ENCODE results near the gene MORN5.

MORN5 gene

DNA sequence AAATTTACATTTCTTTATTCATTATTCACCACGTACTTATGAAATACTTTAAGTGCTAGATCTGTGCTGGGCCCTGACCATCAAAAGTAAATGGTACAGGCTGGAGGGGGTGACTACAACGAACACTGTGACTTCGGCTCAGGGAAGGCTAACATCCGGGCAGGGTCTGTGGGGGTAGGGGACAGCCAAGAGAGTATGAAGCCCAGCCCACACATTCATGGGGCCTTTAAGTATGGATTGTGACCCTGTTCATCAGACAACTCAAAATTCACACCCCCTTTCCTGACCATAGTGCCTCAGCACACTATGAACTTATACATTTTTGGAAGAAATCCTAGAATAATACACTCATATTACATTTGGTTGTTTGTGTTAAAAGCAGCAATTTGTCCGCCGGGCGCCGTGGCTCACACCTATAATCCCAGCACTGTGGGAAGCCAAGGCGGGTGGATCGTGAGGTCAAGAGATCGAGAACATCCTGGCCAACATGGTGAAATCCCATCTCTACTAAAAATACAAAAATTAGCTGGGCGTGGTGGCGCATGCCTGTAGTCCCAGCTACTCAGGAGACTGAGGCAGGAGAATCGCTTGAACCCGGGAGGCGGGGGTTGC, 33.3 kb downstream of the MORN5 start:
- no peak for DNase-seq

DNA sequence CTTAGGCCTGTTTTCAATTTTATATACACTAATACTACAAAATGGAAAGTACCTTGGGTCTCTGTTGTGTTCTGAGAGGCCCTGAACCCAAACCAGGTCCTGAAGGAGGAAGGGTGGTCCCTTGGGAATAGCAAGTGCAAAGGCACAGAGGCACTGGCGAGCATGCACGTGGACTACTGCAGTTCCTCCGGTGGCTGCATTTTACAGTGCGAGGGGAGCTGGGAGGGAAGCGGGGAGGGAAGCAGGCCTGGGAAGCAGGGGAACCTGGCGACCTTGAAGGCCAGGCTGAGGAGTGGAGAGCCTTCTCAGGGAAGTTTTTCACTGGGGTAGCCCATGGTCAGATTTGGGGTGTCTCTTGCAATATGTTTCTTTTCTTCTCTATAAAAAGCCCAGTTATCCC, 33.9 kb downstream of the MORN5 start:
- no peak for DNase-seq

DNA sequence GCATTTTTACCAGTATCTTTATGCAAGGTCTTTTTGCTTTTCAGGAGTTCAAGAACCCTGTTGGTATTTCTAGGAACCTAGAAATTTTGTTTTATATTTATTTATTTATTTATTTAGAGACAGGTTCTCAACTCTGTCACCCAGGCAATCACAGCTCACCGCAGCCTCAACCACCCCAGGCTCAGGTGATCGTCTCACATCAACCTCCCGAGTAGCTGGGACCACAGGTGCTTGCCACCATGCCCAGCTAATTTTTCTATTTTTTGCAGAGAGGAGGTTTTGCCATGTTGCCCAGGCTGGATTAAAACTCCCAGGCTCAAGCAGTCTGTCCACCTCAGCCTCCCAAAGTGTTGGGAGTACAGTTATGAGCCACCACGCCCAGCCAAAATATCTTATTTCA, 36.2 kb downstream of the MORN5 start:
- DNase-seq = no peak

DNA sequence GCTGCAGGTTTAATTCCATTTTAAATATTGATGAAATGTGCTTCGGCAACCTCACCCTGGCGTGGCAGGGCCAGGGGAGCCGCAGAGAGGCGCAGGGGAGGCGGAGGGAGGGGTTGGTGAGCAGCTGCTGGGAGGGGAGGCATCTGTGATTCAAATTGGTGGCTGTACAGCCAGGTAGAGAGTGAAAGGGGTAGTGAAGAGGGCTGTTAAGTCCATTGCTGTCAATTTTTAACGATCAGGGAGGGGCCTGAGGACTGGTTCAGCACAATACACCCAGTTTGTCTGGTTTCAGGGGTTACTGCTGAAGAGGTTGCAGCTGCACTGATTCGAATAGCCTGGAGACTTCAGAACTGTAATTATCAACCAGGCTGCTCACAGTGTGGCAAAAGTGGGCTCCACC, 37.7 kb downstream of the MORN5 start:
- DNase-seq = no peak

DNA sequence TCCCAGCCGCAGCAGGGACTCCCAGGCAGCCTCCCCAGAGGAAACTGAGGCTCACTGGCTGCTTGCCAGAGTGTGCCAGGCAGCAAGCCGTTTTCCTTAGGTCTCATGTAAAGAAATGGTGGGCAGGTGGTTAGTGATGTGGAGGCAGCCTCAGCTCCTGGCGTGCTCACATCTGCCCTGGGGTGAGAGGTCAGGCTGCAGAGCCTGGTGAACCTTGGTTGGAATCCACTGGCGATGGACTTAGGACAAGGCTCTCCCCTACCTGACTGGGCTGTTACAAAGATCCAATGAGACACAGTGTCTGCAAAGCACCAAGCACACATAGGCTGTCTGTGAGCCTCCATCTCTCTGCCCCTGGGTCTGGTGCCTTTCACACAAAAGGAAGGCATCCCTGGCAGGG, 38.2 kb downstream of the MORN5 start:
- DNase-seq = no peak

DNA sequence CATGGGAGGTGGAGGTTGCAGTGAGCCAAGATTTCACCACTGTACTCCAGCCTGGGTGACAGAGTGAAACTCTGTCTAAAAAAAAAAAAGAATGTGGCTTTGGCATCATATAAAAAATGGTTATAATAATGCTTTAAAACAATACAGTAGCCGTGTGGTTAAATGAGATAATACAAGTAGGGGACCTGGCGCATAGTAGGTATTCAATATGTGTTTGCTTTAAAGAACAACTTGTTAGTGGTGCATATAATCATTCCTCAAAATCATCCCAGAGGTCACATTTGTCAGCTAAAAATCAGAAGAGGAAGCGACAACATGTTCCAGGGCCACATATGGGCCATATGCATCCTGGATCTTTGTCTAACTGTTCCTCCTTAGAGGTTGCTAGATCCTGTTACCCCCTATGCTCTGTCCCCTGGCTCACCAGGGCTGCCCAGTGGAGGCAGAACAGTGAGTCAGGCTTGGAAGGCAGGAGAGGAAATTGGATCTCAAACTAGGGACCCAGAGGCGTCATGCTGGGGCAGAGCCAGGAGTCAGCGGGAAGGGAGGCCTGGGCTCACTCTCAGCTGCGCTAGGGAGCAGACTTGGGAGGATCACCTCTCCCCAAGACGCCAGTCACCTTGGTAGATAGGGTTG, 41.4 kb downstream of the MORN5 start:
- DNase-seq = no peak

DNA sequence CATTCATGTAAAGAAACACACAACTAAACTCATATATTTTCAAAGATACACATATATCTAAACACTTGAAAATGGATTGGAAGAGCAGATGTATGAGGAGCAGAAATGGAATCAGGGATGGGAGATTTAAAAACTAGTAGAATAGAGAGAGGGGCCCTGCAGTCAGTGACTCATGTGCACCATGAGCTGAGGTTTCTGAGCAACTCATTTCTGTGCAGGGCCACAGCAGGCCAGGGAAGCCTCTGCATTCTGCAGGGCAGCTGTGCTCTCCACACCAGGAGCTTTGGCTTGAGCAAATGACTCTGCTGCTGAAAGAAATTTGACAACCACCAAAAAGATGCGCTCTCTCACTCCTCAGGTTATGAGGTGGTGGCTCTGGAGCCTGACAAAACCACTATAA, 41.9 kb downstream of the MORN5 start:
- no peak for DNase-seq

DNA sequence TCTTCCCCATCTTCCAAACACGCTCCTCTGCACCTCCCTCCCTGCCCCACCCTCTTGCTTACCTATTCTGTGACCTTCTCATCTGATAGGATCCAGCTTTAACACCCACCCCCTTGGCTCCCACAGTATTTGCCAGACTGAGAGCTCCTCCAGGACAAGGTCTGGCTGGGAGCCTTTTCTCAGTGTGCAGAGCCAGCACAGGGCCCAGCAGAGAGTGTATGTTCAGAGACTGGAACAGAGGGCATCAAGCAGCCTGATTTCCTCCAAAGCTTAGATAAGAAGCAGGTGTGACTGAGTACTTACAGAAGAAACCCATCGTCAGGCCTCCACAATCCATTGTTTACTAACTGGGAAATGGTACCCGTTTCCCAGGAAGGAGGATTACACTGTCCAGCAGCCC, 42.4 kb downstream of the MORN5 start:
- DNase-seq = no peak

DNA sequence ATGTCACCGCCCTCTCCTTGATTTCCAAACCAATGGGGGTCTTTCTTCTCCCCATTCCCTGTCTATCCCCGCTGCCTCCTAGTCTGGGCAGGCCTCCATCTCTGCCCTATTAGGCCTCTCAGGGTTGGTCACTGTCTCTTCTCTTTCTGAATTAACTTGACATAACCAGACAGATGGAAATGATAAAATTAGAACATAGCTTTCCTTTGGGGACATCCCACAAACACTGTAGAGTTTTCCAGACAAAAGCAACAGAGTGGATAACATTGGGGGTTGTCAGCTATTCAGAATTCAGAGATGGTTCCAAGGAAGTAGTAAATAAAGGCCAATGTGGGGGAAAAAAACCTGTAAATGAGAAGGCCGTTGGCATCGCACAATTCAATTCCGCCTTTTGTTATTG, 44.3 kb downstream of the MORN5 start:
- DNase-seq = no peak

DNA sequence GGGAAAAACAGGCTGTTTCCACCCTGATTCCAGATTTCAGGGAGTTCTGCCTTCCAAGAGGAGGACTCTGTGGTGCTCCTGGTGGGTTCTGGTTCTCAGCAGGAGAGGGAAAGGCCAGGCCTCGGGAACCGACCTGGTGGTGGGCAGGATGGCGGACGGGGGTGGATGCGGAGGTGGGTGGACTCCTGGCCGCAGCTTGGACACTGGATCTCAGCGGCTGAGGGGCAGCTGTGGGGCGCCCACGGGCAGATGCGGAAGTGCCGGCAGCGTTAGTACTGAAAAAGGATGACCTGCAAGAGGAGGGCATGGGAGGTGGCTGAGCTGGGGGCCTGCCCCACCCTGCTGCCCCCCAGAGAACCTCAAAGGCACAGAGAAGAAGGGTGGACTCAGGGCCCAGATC, 44.8 kb downstream of the MORN5 start:
- no peak for DNase-seq

DNA sequence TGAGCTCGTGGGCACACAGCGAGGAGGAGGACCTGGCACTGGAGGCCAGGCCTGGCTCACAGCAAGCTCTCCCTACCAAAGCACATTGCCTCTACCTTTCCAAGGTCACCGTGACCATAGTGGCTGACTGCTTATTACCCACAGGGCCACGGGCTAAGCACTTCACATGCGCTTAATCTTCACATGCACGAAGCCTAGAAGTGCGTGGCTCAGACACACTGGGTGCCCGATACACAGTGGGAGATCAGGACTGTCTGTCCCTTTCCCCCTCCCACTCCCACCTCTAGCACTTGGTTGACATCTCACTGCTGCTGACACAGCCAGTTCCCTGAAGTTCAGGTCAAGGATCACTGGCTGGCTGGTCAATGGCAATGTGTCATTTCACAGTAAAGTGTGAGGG, 45.5 kb downstream of the MORN5 start:
- DNase-seq = no peak

DNA sequence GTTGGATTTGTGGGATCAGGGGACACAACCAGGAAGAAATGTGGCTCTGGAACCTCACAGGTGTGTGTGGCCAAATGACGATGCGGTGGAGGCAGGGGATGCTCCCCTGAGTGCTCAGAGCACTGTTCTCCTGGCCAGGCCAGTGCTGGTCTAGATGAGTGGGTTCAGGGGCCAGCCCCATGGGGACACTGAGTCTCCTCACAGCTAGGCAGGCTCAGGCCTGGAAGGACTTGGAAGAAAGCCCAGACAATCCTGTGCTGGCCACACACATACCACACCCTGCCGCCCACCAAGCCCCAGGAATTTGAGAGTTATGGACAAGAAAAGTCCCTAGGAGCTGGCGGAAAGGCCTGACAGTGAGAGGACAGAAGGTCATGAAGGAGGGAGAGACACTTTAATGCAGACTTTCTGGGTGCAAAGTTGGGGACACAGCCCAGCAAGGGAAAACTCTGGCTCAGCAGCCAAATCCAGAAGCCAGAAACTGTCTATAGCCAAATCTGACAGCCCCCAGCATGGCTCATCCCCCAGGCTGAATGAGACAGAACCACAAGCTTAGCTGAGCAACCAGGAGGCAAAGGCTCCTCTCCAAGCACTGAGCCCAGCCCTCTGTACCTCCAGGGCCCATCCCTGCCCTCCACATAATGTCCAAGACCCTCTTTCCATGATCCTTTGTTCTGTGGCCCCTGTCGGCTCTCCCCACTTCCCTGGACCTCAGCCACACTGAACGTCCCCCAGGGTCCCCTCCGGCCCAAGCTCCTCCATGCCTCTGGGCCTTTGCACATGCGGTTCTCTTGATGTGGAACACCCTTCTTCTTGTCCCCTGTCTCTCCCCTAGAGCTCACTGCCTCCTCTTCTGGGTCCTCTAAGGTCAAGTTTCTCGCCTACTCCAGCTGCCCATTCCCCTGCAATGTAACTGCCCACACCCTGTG, 46.7 kb downstream of the MORN5 start:
- no peak for DNase-seq

DNA sequence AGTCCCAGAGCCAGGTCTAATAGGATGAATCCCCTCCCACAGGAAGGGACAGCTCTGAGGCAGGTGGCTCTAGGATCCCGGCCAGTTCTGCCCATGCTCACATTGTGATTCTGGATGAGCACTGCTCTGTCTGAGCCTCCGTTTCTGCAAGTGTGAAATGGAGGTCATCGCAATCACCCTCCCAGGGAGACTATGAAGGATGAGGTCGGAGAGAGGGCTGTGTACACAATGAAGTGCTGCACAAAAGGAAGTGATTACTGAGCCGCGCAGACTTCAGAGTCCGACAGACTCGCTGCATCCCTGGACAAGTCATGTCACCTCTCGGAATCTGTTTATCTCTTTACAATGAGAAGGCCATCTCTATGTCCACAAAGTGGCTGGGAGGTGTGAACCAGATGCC, 47.4 kb downstream of the MORN5 start:
- no peak for DNase-seq

DNA sequence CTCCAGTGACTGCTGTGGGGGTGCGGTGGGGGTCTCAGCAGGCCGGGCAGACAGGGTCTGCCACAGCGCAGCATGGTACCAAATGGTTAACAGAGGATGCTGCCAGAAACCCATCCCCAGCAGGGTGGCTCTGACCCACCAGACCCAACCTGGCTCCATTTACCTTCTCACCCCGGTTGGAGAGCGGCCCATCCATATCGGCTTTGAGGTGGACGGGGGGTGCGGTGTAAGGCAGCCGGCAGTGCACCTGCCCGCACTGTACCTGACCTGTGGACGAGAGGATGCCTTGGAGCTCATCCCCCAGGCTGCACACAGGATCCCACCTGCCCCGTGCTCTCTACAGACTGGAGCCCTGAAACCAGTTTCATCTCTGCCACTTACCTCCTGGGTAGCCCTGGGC, 49.7 kb downstream of the MORN5 start:
- DNase-seq = no peak

DNA sequence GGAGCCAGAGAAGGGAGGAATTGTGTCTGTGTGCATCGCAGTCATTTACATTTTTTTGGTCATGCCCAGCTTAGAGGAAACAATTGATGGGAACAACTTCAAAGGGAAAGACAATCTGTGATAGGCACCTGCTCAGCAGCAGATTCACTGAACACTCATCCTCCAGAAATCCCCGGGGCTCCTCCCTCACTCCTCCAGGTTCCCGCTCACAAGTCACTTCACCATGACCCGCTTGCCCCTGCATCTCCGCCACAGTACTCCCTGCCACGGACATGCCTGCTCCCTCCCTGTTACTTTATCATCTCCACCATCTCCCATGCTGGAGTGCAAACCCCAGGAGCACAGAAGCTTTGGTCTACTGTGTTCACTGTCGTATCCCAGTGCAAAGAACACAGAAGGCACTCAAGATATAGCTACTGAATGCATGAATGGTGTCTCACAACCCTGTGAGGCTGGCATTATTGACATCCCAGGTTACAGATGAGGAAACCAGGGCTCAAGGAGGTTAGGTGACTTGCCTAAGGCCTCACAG, 52.8 kb downstream of the MORN5 start:
- DNase-seq = no peak

DNA sequence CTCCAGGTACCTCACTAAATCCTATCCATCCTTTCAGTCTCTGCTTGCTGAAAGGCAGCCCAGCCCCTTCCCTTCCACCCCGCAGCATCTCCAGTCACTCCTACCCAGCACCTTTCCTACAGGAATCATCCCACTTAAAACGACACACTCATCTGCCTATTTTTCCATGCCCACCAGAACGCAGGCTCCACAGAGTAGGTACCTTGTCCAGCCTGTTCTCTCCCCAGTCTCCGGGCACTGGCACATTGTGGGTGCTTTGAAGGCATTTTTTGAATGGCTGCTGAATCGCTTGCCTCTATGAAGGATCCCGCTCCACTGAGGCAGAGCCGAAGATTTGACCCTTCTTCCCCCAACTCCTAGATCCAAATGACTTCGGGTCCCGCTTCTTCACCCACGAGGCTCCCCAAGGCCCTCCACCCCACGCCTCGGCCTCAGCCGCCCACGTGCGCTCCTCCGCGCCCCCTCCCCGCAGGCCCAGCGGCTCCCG, 53.4 kb downstream of the MORN5 start:
- no peak for DNase-seq

DNA sequence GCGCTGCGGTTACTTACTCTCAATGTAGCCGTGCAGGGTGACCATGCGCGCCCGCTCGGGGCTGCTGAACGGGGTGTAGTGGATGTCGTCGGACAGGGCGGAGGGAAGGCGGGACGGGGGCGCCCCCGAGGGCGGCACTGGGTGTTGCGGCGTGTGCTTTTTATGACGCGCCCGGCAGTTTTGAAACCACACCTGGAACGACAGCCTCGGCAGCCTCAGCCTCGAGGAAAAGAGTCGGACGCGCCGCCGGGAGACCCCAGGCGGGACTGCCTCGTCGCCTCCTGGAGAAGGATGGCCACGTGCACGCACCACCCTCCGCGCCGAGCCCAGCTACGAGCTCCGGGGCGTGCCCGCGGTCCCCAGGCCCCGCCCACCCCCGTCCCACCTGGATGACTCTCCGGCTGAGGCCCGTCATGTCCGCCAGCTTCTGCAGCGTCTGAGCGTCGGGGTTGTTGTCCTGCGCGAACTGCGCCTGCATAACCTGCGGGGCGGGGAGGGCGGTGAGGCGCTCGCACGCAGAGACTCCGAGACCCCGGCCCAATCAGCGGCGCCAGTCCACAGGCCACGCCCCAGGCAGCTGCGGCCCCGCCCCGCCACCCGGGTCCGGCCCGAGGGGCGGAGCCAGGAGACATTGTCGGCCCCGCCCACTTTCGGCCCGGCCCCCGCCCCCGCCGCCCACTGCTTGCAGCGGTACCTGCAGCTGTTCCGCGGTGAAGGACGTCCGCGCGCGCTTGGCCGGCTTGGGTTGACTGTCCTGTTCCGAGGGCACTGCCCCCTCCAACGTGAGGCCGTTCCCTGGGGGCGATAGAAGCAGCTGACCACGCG, 54.1 kb downstream of the MORN5 start:
- DNase-seq = peak; percentile 44

DNA sequence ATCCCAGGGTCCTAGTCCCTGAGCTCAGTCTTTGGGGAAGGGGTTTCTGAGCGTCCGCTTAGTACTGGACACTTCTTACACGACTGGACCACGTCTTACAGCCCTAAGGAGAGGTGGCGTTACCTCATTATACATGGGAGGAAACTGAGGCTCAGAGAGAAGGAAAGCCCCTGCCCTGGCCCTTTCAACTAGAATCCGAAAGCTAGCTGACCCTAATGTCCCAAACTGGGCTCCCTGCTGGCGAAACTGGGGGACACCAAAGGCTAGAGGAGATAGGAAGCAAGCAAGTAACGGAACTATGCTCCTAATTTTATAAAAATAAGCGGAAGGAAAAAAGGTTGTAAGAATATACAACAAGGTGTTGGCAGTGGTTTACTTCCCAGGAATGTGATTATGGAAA, 54.8 kb downstream of the MORN5 start:
- DNase-seq = no peak

DNA sequence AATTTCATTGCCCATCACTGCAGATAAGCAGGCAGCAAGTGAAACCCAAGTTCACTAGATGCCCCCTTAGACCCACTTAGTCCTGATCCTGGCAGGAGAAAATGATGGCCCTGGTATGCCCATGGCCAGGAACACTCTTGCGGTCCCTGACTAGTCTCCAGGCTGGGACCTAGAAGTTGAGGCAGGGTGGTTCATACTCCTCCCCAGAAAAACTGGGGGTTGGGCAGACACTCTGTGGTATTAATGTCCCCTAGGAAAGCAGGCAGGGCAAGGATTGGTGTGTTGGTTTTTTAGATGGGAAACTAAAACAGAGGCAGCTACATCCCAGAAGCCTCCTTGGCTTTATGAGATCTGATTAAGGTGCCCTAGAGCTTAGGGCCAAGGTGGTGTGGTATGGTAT, 56.0 kb downstream of the MORN5 start:
- no peak for DNase-seq

DNA sequence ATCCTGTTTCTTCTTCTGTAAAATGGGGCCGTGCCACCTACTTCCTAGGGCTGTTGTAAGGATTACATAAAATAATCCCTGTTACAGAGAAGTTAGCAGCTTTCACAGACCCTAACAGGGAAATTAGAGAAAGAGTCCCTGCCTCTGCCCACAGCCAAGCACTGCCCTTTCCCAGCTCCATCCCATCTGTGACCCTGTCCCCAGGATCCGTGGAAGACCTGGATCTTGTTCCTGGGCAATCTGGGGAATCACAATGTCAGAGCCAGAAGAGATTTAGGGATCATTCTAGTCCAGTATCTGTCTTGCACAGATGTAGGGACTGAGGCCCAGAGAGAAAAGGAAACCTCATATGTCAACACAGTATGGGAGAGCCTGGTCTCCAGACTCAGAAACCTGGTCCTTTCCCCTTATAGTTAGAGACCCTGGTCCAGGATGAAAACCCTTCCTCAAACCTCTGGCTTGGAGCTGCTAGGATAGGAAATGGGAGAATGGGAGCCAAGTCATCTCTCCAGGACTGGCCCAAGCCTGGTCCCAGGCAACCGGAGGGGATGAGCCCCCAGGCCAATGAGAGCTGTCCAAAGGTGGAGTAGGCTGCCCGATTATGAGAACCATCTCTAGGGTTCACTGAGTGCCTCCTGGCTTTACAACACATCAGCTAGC, 56.6 kb downstream of the MORN5 start:
- no peak for DNase-seq

DNA sequence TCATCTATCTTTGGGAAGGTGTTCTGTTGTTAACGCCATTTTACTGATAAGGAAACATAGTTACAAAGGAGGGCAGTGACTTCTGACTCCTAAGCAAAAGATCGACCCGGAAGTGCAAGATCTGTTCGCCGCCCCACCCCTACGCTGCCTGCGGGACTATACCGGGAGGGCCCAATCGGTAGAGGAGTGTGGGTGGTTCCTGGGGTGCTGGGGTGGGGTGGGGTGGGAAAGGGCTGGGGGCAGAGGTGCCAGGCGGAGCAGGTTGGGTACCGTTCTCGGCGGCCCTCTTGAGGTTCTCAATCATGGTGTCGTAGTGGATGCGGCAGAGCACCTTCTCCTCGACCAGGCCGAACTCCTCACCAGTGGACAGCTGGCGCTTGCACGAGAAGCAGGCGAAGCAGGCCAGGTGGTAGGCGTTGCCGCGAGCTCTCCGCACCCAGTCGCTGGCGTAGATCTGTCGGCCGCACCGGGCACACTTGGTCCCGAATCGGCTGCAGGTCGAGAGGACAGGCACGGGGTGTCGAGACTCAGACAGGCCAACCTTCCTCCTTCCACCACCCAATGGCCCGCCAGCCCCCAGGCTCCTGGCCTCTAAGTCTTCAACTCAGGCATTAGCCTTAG, 57.2 kb downstream of the MORN5 start:
- no peak for DNase-seq

DNA sequence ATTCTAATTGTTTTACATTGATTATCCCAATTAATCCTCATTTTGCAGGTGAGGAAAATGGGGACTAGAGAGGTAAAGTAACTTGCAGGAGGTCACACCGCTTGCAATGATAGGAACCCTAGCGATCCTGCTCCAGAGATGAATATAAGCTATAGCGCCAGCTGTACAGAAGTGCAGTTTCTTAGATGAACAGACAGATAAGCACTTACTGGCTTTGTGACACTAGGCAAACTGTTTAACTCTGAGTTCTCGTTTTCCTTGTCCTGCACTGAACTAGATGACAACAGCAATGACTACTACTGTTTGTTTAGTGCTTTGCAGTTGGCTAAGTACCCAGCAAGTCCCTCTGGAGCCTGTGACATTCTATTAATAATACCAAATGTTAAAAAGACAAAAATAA, 57.9 kb downstream of the MORN5 start:
- no peak for DNase-seq

Measured in DMS 273 treated with DMSO at 0.1 percent for 48 hours (cell line).